IgD-negative memory B cell (primary cell): ENCODE data around the gene TRIM14. TPM values are rescaled to one million over a fixed set of nuclear protein-coding genes. Genes with fewer than 3 reads are reported as not detected.

ENCODE experiments used
- H3K27ac Mint-ChIP-seq, 3 donors: one replicate each; pipeline ENCODE4 v1.8.0; 2020 to 2022; ENCODE audit warnings: mild to moderate bottlenecking in 3 of 3, mixed read lengths in 3 of 3, moderate library complexity in 1 of 3
- H3K27me3 Mint-ChIP-seq: one replicate; pipeline ENCODE4 v1.8.0; 2021; ENCODE audit warnings: mixed read lengths
- H3K36me3 Mint-ChIP-seq: one replicate; pipeline ENCODE4 v1.8.0; 2020; ENCODE audit warnings: mild to moderate bottlenecking, mixed read lengths
- H3K4me1 Mint-ChIP-seq, 3 donors: one replicate each; pipeline ENCODE4 v1.8.0; 2020 to 2022; ENCODE audit warnings: mixed read lengths in 3 of 3, mild to moderate bottlenecking in 1 of 3
- H3K4me3 Mint-ChIP-seq, 4 donors: one replicate each; pipeline ENCODE4 v1.8.0; 2020 to 2022; ENCODE audit warnings: mild to moderate bottlenecking in 4 of 4, mixed read lengths in 4 of 4, moderate library complexity in 3 of 4
- H3K9me3 Mint-ChIP-seq, 3 donors: one replicate each; pipeline ENCODE4 v1.8.0; 2020 to 2021; ENCODE audit warnings: mixed read lengths in 3 of 3, mild to moderate bottlenecking in 1 of 3
- polyA plus RNA-seq: library from polyadenylated mRNA; unstranded; fragments of 300-500 nt; fragmentation: Illumina TruSeq; gene quantifications from one replicate; pipeline ENCODE4 v1.2.3, GENCODE V29; 2021

Gene TRIM14
- polyA plus RNA-seq: 43.0 TPM

DNA sequence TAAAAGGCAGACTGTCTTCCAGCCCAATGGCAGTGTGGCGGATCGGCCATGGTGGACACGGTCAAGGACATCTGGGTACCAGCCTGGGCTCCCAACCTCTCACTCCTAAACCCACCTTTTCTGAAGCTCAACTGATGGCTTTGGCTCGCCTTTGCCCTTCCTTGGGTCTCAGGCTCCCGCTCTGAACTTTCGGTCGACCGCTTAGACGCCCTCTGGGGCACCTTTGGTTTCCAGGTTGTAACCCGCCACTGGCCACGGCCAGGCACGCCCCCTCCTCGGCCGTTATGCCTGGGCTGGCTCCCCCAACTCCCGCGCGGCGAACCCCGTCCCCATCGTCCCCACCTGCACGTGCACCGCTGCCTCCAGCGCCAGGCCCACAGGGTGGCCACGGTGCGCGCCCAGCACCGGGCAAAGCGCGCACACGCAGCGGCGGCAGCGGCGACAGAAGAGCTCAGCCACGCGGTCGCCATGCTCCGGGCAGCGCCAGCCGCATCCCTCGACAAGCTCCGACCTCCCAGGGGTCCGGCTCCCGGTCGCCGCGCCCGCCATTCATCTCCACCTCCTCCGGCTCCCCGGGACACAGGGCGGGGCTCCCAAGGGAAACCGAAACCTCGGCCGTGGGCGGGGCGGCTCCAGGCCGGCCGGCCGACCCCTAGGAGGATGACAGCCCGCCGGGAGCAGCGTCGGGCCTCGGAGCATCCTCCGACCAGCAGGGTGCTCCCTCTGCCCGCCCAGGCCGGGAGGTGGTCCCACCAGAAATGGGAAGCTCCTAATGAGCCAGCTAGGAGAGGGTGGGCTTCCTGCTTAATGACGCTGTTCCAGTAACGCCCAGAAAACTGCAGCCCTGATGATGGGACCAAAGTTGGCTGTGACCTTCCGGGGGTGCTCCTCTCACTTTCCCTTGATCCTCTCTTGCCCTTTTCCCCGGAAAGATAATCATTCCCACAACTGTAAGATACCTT, at the start of gene TRIM14:
Gene TRIM14 (minus strand): TSS at position 583 of the 962 bp plus-strand sequence. CDS start 34 bp downstream, at position 549.
- peak within 1 kb of the TSS; percentile 91 to 98 (median 92) for H3K4me3 Mint-ChIP-seq
- peak within 1 kb of the TSS; percentile 71 to 96 (median 93) for H3K27ac Mint-ChIP-seq
- H3K36me3 Mint-ChIP-seq: peaks cover 2% of the 10 kb centered on the region
- no peaks in the 10 kb centered on the region for H3K27me3 Mint-ChIP-seq
- H3K9me3 Mint-ChIP-seq: no peaks in the 10 kb centered on the region
- H3K4me1 Mint-ChIP-seq: peaks cover 27 to 41% (median 36%) of the 10 kb centered on the region in 3 donors

DNA sequence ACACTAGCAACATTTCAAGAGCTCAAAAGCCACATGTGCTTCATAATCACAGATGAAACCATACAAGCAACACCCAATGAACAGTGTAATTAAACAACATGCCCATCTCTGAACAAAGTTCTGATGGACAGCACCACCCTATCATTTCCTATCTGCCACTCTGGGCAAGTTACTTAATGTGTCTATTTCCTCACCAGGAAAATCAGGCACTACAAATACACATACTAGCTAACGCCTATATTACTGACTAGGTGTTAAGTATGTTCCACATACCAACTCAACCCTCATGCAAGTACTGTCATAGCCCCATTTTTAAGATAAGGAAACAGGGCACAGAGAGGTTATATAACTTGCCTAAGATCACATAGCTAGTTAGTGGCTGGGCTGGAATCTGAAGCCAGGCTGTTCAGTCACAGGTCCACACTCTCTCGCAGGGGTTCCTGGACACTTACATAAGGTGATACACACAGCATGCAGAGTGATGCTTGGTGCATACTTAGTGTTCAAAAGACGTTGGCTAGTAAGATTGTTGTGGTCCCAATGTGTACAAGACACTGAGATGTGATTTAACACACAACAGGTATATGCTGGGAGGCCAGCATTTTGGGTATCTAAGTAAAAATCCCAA, 49.2 kb upstream of the TRIM14 start:
- no peaks in the 10 kb centered on the region for H3K27me3 Mint-ChIP-seq
- no peaks in the 10 kb centered on the region for H3K36me3 Mint-ChIP-seq
- peak overlapping the region in 2 of 3 donors; percentile 59 to 95 for H3K27ac Mint-ChIP-seq
- peaks cover 12 to 20% (median 14%) of the 10 kb centered on the region in 3 donors for H3K4me1 Mint-ChIP-seq
- H3K9me3 Mint-ChIP-seq: no peaks in the 10 kb centered on the region
- peak overlapping the region in 2 of 4 donors; percentile 23 to 38 for H3K4me3 Mint-ChIP-seq

- Mint-ChIP-seq H3K9me3 (no peaks in the 10 kb centered on the region), H3K4me1 (peaks cover 9 to 20% (median 14%) of the 10 kb centered on the region in 3 donors), H3K4me3 (no peak overlapping the region)
Measured at GRCh38 chr9:98164912-98165311, 45.9 kb upstream of the TRIM14 start.

DNA sequence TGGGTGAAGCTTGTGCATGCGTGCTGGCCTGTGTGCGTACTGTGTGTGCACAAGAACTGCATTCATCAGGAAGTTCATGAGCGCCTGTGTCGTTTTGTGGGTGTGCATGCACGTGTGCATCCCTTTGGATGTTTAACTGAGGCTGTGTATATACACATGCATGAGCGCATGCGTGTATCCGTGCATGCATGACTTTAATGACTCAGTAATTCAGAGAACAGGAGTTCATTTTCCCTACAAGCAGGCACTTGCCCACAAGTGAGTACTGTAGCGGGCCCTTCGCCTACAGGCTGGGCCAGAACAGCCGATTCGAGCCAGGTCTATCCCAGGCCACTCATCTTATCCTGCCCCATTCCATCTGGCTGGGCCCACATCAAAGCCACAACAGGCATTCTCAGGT, 43.6 kb upstream of the TRIM14 start:
- Mint-ChIP-seq H3K4me3 (no peak overlapping the region), H3K36me3 (peaks cover 4% of the 10 kb centered on the region), H3K27ac (no peak overlapping the region), H3K9me3 (no peaks in the 10 kb centered on the region), H3K4me1 (peaks cover 2 to 7% (median 2%) of the 10 kb centered on the region in 3 donors), H3K27me3 (no peaks in the 10 kb centered on the region)

More at GRCh38 chr9:98164912-98165311, 45.9 kb upstream of the TRIM14 start:
- Mint-ChIP-seq H3K36me3 (no peaks in the 10 kb centered on the region), H3K27me3 (no peaks in the 10 kb centered on the region), H3K27ac (no peak overlapping the region)

DNA sequence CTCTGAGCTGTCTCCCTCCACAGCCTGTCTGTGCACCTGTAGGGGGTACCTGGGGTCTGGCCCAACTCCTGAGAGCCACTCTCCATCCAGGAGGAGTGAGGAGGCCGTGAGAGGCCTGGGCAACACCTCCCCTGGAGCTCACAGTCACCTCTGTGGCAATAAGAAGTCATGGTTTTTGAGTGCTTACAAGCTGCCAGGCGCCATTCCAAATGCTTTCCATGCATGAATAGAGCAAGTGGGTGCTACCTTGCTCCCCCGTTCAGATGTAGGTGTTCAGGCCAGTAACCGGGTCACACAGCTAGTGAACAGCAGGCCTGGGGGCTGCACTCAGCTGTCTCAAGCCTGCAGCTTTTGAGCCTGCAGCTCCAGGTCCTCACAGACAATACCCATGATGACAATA, 42.8 kb upstream of the TRIM14 start:
- Mint-ChIP-seq H3K4me3 (no peak overlapping the region), H3K27ac (no peak overlapping the region), H3K4me1 (peaks cover 0 to 2% (median 2%) of the 10 kb centered on the region in 3 donors), H3K36me3 (peaks cover 4% of the 10 kb centered on the region), H3K9me3 (no peaks in the 10 kb centered on the region), H3K27me3 (no peaks in the 10 kb centered on the region)

DNA sequence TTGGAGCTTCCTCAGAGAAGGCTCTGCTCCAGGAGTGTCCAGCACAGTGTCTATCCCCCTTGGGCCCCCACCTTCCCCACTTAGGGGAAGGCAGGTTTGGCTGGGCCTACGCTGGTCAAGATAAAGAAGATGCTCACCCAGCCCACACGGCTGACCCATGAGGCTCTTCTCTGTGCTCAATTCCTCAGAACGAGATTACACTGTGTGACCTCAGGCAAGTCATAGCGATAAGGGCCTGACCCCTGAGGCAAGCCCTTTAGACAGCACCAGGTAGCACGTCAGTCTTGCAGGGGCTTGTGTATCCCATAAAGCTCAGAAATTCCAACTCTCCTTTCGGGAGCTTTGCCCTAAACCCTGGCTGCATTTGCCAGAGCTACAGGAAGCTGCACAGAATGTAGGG, 40.8 kb upstream of the TRIM14 start:
- no peak overlapping the region for H3K27ac Mint-ChIP-seq
- H3K9me3 Mint-ChIP-seq: no peaks in the 10 kb centered on the region
- peaks cover 7% of the 10 kb centered on the region for H3K36me3 Mint-ChIP-seq
- H3K4me3 Mint-ChIP-seq: no peak overlapping the region
- H3K27me3 Mint-ChIP-seq: no peaks in the 10 kb centered on the region
- H3K4me1 Mint-ChIP-seq: peaks cover 0 to 2% (median 2%) of the 10 kb centered on the region in 3 donors

GRCh38 chr9:98159301-98159700, 40.3 kb upstream of the TRIM14 start:
- Mint-ChIP-seq H3K27me3 (no peaks in the 10 kb centered on the region), H3K4me3 (no peak overlapping the region), H3K9me3 (no peaks in the 10 kb centered on the region), H3K27ac (no peak overlapping the region), H3K4me1 (peaks cover 0 to 2% (median 2%) of the 10 kb centered on the region in 3 donors), H3K36me3 (peaks cover 7% of the 10 kb centered on the region)

- no peak overlapping the region for H3K4me3 Mint-ChIP-seq
- H3K27me3 Mint-ChIP-seq: no peaks in the 10 kb centered on the region
- H3K27ac Mint-ChIP-seq: peak overlapping the region in 1 of 3 donors; percentile 16
- peaks cover 7% of the 10 kb centered on the region for H3K36me3 Mint-ChIP-seq
- peaks cover 0 to 2% (median 2%) of the 10 kb centered on the region in 3 donors for H3K4me1 Mint-ChIP-seq
- no peaks in the 10 kb centered on the region for H3K9me3 Mint-ChIP-seq
Measured at GRCh38 chr9:98158071-98158831, 39.2 kb upstream of the TRIM14 start.

DNA sequence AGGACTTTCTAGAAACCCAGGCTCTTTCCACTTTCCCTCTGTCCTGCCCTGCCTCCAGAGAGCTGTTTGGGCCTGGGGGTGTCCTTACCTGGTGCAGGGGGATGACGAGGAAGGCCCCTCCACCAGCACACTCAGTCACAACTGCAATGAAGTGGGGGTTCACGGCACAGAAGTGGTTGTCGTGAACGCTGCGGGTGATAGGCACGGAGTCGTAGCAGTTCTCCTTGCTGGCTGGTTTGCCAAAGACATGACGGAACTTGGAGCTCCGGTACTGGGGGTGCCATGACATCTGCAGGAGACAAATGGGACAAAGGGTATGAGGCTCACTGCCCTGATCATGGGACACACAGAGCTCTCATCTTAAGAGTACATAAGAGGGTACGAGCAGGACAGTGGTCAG, 38.4 kb upstream of the TRIM14 start:
- Mint-ChIP-seq H3K4me3 (no peak overlapping the region), H3K4me1 (peaks cover 0 to 2% (median 2%) of the 10 kb centered on the region in 3 donors), H3K27me3 (no peaks in the 10 kb centered on the region), H3K36me3 (peaks cover 9% of the 10 kb centered on the region), H3K27ac (no peak overlapping the region), H3K9me3 (no peaks in the 10 kb centered on the region)

- Mint-ChIP-seq H3K4me3 (no peak overlapping the region), H3K27me3 (no peaks in the 10 kb centered on the region), H3K36me3 (peaks cover 7% of the 10 kb centered on the region), H3K4me1 (peaks cover 6 to 9% (median 6%) of the 10 kb centered on the region in 3 donors), H3K9me3 (peaks cover 0 to 1% (median 0%) of the 10 kb centered on the region in 3 donors), H3K27ac (no peak overlapping the region)
Measured at GRCh38 chr9:98154678-98155077, 35.7 kb upstream of the TRIM14 start.

- H3K27ac Mint-ChIP-seq: no peak overlapping the region
- H3K36me3 Mint-ChIP-seq: peaks cover 4% of the 10 kb centered on the region
- H3K4me1 Mint-ChIP-seq: peaks cover 3 to 9% (median 6%) of the 10 kb centered on the region in 3 donors
- peaks cover 0 to 1% (median 0%) of the 10 kb centered on the region in 3 donors for H3K9me3 Mint-ChIP-seq
- H3K27me3 Mint-ChIP-seq: no peaks in the 10 kb centered on the region
- no peak overlapping the region for H3K4me3 Mint-ChIP-seq
Measured at GRCh38 chr9:98152526-98152925, 33.5 kb upstream of the TRIM14 start.

DNA sequence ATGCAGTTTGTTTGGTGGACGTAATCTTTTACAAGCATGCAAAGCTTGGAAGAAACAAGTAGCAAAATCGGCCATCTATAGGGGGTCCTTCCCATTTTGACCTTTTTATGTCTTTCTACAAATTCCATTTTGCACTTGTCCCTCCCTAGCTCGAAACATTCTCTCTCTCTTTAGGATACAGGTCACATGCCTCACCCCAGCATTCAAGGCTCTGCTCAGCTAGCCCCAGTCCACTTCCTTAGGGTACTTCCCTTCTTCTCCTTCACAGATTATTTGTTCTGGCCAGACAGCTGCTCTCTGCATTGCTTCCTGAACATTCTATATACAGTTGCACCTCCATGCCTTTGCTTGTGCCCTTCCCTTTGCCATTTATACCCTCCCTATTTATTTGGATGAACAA, 31.7 kb upstream of the TRIM14 start:
- no peaks in the 10 kb centered on the region for H3K27me3 Mint-ChIP-seq
- peaks cover 0 to 1% (median 0%) of the 10 kb centered on the region in 3 donors for H3K9me3 Mint-ChIP-seq
- peaks cover 15 to 23% (median 17%) of the 10 kb centered on the region in 3 donors for H3K4me1 Mint-ChIP-seq
- H3K36me3 Mint-ChIP-seq: peaks cover 4% of the 10 kb centered on the region
- no peak overlapping the region for H3K4me3 Mint-ChIP-seq
- peak overlapping the region in 2 of 3 donors; percentile 18 to 65 for H3K27ac Mint-ChIP-seq

DNA sequence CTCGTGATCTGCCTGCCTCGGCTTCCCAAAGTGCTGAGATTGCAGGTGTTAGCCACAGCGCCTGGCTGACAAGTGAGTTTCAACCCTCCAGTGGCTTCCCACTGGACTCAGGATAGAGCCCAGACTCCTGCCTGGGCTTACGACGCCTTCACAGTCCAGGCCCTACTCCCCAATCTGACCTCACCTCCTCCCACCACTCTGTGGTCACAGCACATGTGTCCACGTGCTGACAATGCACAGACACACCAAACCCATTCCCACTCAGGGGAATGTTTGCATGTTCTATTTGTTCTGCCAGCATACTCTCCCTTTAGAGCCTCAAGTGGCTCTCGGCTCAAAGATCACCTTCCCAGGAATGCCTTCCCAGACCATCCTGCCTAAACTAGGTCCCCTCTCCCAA, 31.1 kb upstream of the TRIM14 start:
- Mint-ChIP-seq H3K27me3 (no peaks in the 10 kb centered on the region), H3K27ac (peak overlapping the region in 2 of 3 donors; percentile 18 to 71), H3K4me3 (no peak overlapping the region), H3K9me3 (peaks cover 0 to 1% (median 0%) of the 10 kb centered on the region in 3 donors), H3K4me1 (peaks cover 15 to 26% (median 21%) of the 10 kb centered on the region in 3 donors), H3K36me3 (peaks cover 4% of the 10 kb centered on the region)

DNA sequence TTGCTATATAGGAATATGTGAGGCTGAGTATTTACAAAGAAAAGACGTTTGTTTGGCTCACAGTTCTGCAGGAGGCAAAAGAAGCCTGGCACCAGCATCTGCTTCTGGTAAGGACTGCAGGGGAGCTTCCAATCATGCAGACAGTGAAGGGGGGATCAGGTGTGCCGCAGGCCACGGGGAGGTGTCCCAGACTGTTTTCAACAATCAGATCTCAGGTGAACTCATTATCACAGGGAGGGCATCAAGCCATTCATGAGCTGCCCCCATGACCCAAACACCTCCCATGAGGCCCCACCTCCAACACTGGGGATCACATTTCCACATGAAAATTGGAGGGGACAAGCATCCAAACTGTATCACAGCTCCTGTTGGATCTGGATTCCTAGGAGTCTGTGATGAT, 30.4 kb upstream of the TRIM14 start:
- Mint-ChIP-seq H3K4me3 (no peak overlapping the region), H3K4me1 (peaks cover 15 to 27% (median 24%) of the 10 kb centered on the region in 3 donors), H3K27me3 (no peaks in the 10 kb centered on the region), H3K9me3 (peaks cover 0 to 1% (median 0%) of the 10 kb centered on the region in 3 donors), H3K27ac (peak overlapping the region in 1 of 3 donors; percentile 64), H3K36me3 (peaks cover 1% of the 10 kb centered on the region)
